SK-N-SH treated with all-trans-retinoic acid at 6 μM for 48 hours (cell line): ENCODE results near the gene HS3ST4.

Source experiments
- ATAC-seq: fragments of 200-7000 bp; cut with Tn5 transposase; 3 replicates; pipeline ENCODE4 v1.9.1; 2020; ENCODE audit warnings: mild to moderate bottlenecking, moderate library complexity
- BACH2 ChIP-seq: fragments of 250-450 bp; sonication (Bioruptor Pico); IDR thresholded peaks from 2 replicates; pipeline ENCODE4 v1.9.0; 2021; ENCODE audit warnings: mild to moderate bottlenecking, borderline replicate concordance
- CSDC2 ChIP-seq: fragments of 250-450 bp; sonication (Bioruptor Pico); IDR thresholded peaks from 2 replicates; pipeline ENCODE4 v1.5.0; 2020; ENCODE audit warnings: mild to moderate bottlenecking, moderate library complexity
- ESRRG ChIP-seq: fragments of 250-450 bp; sonication (Bioruptor Pico); IDR thresholded peaks from 2 replicates; pipeline ENCODE4 v1.6.1; 2021; ENCODE audit warnings: mild to moderate bottlenecking
- GLIS3 ChIP-seq: fragments of 250-450 bp; sonication (Bioruptor Pico); IDR thresholded peaks from 2 replicates; pipeline ENCODE4 v1.5.0; 2020; ENCODE audit warnings: mild to moderate bottlenecking, moderate library complexity
- ISL1 ChIP-seq: fragments of 250-450 bp; sonication (Bioruptor Pico); IDR thresholded peaks from 2 replicates; pipeline ENCODE4 v2.1.2; 2022; ENCODE audit warnings: mild to moderate bottlenecking, moderate library complexity
- OSR1 ChIP-seq: fragments of 250-450 bp; sonication (Bioruptor Pico); IDR thresholded peaks from 2 replicates; pipeline ENCODE4 v1.8.0; 2022; ENCODE audit warnings: moderate library complexity, mild to moderate bottlenecking, inconsistent platforms
- PPARA ChIP-seq: fragments of 250-450 bp; sonication (Bioruptor Pico); IDR thresholded peaks from 2 replicates; pipeline ENCODE4 v1.5.0; 2020; ENCODE audit warnings: mild to moderate bottlenecking, borderline replicate concordance
- RARB ChIP-seq: fragments of 250-450 bp; sonication (Bioruptor Pico); IDR thresholded peaks from 2 replicates; pipeline ENCODE4 v1.8.0; 2021; ENCODE audit warnings: mild to moderate bottlenecking, moderate library complexity
- TCF4 ChIP-seq: fragments of 250-450 bp; sonication (Bioruptor Pico); IDR thresholded peaks from 2 replicates; pipeline ENCODE4 v1.8.0; 2021; ENCODE audit warnings: mild to moderate bottlenecking, moderate library complexity, borderline replicate concordance
- TOX ChIP-seq: fragments of 250-450 bp; sonication (Bioruptor Pico); IDR thresholded peaks from 2 replicates; pipeline ENCODE4 v1.8.0; 2021; ENCODE audit warnings: mild to moderate bottlenecking, moderate library complexity, borderline replicate concordance
- ZC3H10 ChIP-seq: fragments of 250-450 bp; sonication (Bioruptor Pico); IDR thresholded peaks from 2 replicates; pipeline ENCODE4 v1.5.1; 2021; ENCODE audit warnings: mild to moderate bottlenecking, moderate library complexity
- ZFP3 ChIP-seq: fragments of 250-450 bp; sonication (Bioruptor Pico); IDR thresholded peaks from 2 replicates; pipeline ENCODE4 v1.5.0; 2020; ENCODE audit warnings: mild to moderate bottlenecking, moderate library complexity
- ZFP30 ChIP-seq: fragments of 450-650 bp; formaldehyde crosslinking; IDR thresholded peaks from 2 replicates; pipeline ENCODE4 v1.5.0; 2022; ENCODE audit warnings: mild to moderate bottlenecking, moderate library complexity
- ZNF565 ChIP-seq: fragments of 450-650 bp; formaldehyde crosslinking; conservative IDR thresholded peaks from 2 replicates; pipeline ENCODE4 v1.5.0; 2020; ENCODE audit warnings: low read depth, mild to moderate bottlenecking, moderate library complexity
- ZNF70 ChIP-seq: fragments of 450-650 bp; formaldehyde crosslinking; IDR thresholded peaks from 2 replicates; pipeline ENCODE4 v1.5.0; 2020; ENCODE audit warnings: mild to moderate bottlenecking, moderate library complexity
- TF ChIP-seq, protein P1 (sequence below): fragments of 250-450 bp; sonication (Bioruptor Pico); IDR thresholded peaks from 2 replicates; pipeline ENCODE4 v1.8.0; 2020; ENCODE audit warnings: mild to moderate bottlenecking, moderate library complexity, borderline replicate concordance
- TF ChIP-seq, protein P2 (sequence below): fragments of 250-450 bp; sonication (Bioruptor Pico); IDR thresholded peaks from 2 replicates; pipeline ENCODE4 v1.5.1; 2021; ENCODE audit warnings: mild to moderate bottlenecking, moderate library complexity
- TF ChIP-seq, protein P3 (sequence below): fragments of 250-450 bp; sonication (Bioruptor Pico); IDR thresholded peaks from 2 replicates; pipeline ENCODE4 v1.8.0; 2021; ENCODE audit warnings: low read depth, mild to moderate bottlenecking, moderate library complexity, borderline replicate concordance
- TF ChIP-seq, protein P4 (sequence below): fragments of 250-450 bp; sonication (Bioruptor Pico); IDR thresholded peaks from 2 replicates; pipeline ENCODE4 v1.5.1; 2020; ENCODE audit warnings: low read depth, mild to moderate bottlenecking, moderate library complexity

Gene HS3ST4

DNA sequence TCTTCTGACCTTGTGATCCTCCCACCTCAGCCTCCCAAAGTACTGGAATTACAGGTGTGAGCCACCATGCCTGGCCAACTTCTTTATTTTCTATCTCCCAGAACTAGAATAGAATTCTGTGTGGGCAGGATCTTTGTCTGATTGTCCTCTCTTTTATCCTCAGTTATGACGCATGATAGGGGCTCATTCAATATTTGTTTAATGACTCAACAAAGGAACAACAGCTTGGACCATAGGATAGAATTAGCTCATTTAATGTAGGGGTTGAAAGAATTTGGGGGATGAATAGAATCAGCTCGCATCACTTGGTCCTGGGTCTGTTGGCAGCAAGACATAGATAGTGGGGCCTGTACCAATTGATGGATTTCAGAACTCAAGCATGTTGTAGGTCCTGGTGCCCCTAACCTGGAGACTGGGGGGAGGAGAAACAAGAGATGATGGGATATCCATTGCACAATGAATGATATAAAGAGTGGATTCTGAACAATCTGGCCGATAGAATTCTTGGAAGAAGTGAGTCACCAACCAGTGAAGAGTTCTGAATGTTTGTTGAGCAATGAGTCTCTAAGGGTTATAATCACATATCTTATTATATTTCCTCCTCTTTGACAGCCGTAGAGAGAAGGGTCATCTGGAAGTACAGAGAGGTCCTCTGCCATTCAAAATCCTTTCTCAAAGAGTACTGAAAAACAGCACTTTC lies 250.2 kb downstream of the HS3ST4 start (continued):
- TF ChIP-seq, protein P1, sequence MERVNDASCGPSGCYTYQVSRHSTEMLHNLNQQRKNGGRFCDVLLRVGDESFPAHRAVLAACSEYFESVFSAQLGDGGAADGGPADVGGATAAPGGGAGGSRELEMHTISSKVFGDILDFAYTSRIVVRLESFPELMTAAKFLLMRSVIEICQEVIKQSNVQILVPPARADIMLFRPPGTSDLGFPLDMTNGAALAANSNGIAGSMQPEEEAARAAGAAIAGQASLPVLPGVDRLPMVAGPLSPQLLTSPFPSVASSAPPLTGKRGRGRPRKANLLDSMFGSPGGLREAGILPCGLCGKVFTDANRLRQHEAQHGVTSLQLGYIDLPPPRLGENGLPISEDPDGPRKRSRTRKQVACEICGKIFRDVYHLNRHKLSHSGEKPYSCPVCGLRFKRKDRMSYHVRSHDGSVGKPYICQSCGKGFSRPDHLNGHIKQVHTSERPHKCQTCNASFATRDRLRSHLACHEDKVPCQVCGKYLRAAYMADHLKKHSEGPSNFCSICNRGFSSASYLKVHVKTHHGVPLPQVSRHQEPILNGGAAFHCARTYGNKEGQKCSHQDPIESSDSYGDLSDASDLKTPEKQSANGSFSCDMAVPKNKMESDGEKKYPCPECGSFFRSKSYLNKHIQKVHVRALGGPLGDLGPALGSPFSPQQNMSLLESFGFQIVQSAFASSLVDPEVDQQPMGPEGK (CRISPR knock-in tag) = no peak
- no peak for TF ChIP-seq OSR1 (CRISPR knock-in tag)
- TF ChIP-seq, all 23 proteins: peak for 0

DNA sequence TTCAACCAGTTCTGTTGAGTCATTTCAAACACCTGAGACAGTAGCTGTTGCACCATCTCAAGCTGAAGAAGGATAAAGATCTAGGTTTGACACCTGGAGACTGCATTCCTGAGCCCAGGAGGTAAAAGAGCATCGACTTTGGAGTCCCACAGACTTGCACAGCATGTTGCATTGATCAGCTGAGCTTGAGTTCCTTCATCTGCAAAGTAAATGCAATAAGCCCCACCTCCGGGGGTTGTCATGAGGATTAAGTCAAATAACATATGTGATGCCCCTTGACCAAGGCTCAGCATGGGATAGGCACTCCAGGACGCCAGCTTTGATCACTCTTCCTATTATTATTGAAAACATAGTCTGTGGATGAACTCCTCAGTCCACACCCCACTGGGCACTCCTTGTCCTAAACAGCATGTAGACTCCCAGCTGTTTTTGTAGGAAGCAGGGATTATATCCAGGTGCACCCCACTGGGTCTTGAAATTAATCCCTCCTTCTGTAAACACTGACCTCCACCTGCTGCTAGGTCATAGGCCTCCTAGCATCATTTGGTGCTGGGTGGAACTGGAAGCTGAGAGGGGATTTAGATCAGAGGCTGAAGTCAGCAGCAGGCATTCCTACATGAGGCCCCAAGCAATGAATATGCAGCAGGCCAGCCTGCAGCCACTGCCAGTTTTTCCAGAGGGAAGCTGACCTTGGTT lies 259.0 kb downstream of the HS3ST4 start:
- ATAC-seq = no peak
- TF ChIP-seq, protein P2, sequence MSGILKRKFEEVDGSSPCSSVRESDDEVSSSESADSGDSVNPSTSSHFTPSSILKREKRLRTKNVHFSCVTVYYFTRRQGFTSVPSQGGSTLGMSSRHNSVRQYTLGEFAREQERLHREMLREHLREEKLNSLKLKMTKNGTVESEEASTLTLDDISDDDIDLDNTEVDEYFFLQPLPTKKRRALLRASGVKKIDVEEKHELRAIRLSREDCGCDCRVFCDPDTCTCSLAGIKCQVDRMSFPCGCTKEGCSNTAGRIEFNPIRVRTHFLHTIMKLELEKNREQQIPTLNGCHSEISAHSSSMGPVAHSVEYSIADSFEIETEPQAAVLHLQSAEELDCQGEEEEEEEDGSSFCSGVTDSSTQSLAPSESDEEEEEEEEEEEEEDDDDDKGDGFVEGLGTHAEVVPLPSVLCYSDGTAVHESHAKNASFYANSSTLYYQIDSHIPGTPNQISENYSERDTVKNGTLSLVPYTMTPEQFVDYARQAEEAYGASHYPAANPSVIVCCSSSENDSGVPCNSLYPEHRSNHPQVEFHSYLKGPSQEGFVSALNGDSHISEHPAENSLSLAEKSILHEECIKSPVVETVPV (CRISPR knock-in tag) = no peak
- TF ChIP-seq, protein P3, sequence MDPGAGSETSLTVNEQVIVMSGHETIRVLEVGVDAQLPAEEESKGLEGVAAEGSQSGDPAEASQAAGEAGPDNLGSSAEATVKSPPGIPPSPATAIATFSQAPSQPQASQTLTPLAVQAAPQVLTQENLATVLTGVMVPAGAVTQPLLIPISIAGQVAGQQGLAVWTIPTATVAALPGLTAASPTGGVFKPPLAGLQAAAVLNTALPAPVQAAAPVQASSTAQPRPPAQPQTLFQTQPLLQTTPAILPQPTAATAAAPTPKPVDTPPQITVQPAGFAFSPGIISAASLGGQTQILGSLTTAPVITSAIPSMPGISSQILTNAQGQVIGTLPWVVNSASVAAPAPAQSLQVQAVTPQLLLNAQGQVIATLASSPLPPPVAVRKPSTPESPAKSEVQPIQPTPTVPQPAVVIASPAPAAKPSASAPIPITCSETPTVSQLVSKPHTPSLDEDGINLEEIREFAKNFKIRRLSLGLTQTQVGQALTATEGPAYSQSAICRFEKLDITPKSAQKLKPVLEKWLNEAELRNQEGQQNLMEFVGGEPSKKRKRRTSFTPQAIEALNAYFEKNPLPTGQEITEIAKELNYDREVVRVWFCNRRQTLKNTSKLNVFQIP (CRISPR knock-in tag) = no peak
- TF ChIP-seq BACH2 (CRISPR knock-in tag) (no peak), TOX (CRISPR knock-in tag) (no peak), ZNF565 (CRISPR knock-in tag) (no peak), ZNF70 (CRISPR knock-in tag) (no peak), ISL1 (CRISPR knock-in tag) (no peak), ZC3H10 (CRISPR knock-in tag) (no peak), ZFP3 (CRISPR knock-in tag) (no peak), RARB (CRISPR knock-in tag) (no peak), ESRRG (CRISPR knock-in tag) (no peak)
- TF ChIP-seq, protein P4, sequence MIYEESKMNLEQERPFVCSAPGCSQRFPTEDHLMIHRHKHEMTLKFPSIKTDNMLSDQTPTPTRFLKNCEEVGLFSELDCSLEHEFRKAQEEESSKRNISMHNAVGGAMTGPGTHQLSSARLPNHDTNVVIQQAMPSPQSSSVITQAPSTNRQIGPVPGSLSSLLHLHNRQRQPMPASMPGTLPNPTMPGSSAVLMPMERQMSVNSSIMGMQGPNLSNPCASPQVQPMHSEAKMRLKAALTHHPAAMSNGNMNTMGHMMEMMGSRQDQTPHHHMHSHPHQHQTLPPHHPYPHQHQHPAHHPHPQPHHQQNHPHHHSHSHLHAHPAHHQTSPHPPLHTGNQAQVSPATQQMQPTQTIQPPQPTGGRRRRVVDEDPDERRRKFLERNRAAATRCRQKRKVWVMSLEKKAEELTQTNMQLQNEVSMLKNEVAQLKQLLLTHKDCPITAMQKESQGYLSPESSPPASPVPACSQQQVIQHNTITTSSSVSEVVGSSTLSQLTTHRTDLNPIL = no peak
- TF ChIP-seq, protein P1 (CRISPR knock-in tag) = no peak
- TF ChIP-seq, all 23 proteins: peak for 0

DNA sequence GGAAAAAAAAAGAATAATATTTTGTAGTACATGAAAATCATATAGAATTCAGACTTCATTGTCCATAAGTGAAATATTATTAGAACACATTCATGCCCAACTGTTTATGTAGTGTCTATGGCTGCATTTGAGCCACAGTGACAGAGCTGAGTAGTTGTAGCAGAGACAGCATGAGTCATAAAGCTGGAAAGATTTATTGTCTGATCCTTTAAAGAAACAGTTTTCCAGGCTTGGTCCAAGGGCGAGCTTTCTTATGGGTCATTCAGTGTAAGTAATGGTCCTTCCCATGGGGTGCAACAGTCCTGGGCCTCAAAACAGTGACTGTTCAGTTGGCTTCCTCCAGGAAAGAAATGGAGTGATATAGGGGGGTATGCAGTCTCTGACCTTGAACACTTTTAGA lies 260.2 kb downstream of the HS3ST4 start:
- no peak for ATAC-seq
- TF ChIP-seq ZC3H10 (CRISPR knock-in tag) = no peak
- no peak for TF ChIP-seq ESRRG (CRISPR knock-in tag)
- TF ChIP-seq, protein P3 (CRISPR knock-in tag) = no peak
- TF ChIP-seq ZFP3 (CRISPR knock-in tag) = no peak
- TF ChIP-seq PPARA (CRISPR knock-in tag) = no peak
- TF ChIP-seq BACH2 (CRISPR knock-in tag) = no peak
- TF ChIP-seq, protein P4 = no peak
- TF ChIP-seq RARB (CRISPR knock-in tag) = no peak
- TF ChIP-seq GLIS3 (CRISPR knock-in tag) = no peak
- no peak for TF ChIP-seq CSDC2
- TF ChIP-seq, protein P1 (CRISPR knock-in tag) = no peak
- no peak for TF ChIP-seq TCF4 (CRISPR knock-in tag)
- no peak for TF ChIP-seq ZFP30 (CRISPR knock-in tag)
- TF ChIP-seq ZNF565 (CRISPR knock-in tag) = no peak
- TF ChIP-seq, protein P2 (CRISPR knock-in tag) = no peak
- no peak for TF ChIP-seq ZNF70 (CRISPR knock-in tag)
